ENCODE results near the gene RPL35A.

- no peak for TF ChIP-seq EZH2phosphoT487 (IDR thresholded peaks at IDR 0.05; ENCODE audit: insufficient read depth, low read depth)
- no peak for TF ChIP-seq EZH2 (IDR thresholded peaks at IDR 0.05; ENCODE audit: insufficient read depth, poor library complexity, severe bottlenecking)
Measured at GRCh38 chr3:197940745-197941384, 9.1 kb upstream of the RPL35A start.

All from GM23248 (cell line).